SK-N-SH treated with all-trans-retinoic acid at 6 μM for 48 hours (cell line): ENCODE results near the gene RPRD1B.
"Not testable (repeated sequence)": the region's sequence is repeated elsewhere in the genome, so short reads cannot be mapped to it uniquely, and the experiment has no call there.

ENCODE experiments used
- ATAC-seq: fragments of 200-7000 bp; cut with Tn5 transposase; 3 replicates; pipeline ENCODE4 v1.9.1; 2020; ENCODE audit warnings: mild to moderate bottlenecking, moderate library complexity
- ARNTL ChIP-seq: fragments of 450-650 bp; formaldehyde crosslinking; IDR thresholded peaks from 2 replicates; pipeline ENCODE4 v1.5.0; 2020; ENCODE audit warnings: low read depth, mild to moderate bottlenecking, moderate library complexity, borderline replicate concordance
- BACH2 ChIP-seq: fragments of 250-450 bp; sonication (Bioruptor Pico); IDR thresholded peaks from 2 replicates; pipeline ENCODE4 v1.9.0; 2021; ENCODE audit warnings: mild to moderate bottlenecking, borderline replicate concordance
- CREB5 ChIP-seq: fragments of 250-450 bp; sonication (Bioruptor Pico); IDR thresholded peaks from 2 replicates; pipeline ENCODE4 v1.5.1; 2020; ENCODE audit warnings: low read depth, mild to moderate bottlenecking, moderate library complexity
- ESRRG ChIP-seq: fragments of 250-450 bp; sonication (Bioruptor Pico); IDR thresholded peaks from 2 replicates; pipeline ENCODE4 v1.6.1; 2021; ENCODE audit warnings: mild to moderate bottlenecking
- GLIS3 ChIP-seq: fragments of 250-450 bp; sonication (Bioruptor Pico); IDR thresholded peaks from 2 replicates; pipeline ENCODE4 v1.5.0; 2020; ENCODE audit warnings: mild to moderate bottlenecking, moderate library complexity
- ISL1 ChIP-seq: fragments of 250-450 bp; sonication (Bioruptor Pico); IDR thresholded peaks from 2 replicates; pipeline ENCODE4 v2.1.2; 2022; ENCODE audit warnings: mild to moderate bottlenecking, moderate library complexity
- OSR1 ChIP-seq: fragments of 250-450 bp; sonication (Bioruptor Pico); IDR thresholded peaks from 2 replicates; pipeline ENCODE4 v1.8.0; 2022; ENCODE audit warnings: moderate library complexity, mild to moderate bottlenecking, inconsistent platforms
- POU6F1 ChIP-seq: fragments of 250-450 bp; sonication (Bioruptor Pico); IDR thresholded peaks from 2 replicates; pipeline ENCODE4 v1.8.0; 2021; ENCODE audit warnings: low read depth, mild to moderate bottlenecking, moderate library complexity, borderline replicate concordance
- PPARA ChIP-seq: fragments of 250-450 bp; sonication (Bioruptor Pico); IDR thresholded peaks from 2 replicates; pipeline ENCODE4 v1.5.0; 2020; ENCODE audit warnings: mild to moderate bottlenecking, borderline replicate concordance
- RARB ChIP-seq: fragments of 250-450 bp; sonication (Bioruptor Pico); IDR thresholded peaks from 2 replicates; pipeline ENCODE4 v1.8.0; 2021; ENCODE audit warnings: mild to moderate bottlenecking, moderate library complexity
- SNAI2 ChIP-seq: fragments of 250-450 bp; sonication (Bioruptor Pico); IDR thresholded peaks from 2 replicates; pipeline ENCODE4 v1.5.0; 2020; ENCODE audit warnings: mild to moderate bottlenecking, moderate library complexity
- TCF4 ChIP-seq: fragments of 250-450 bp; sonication (Bioruptor Pico); IDR thresholded peaks from 2 replicates; pipeline ENCODE4 v1.8.0; 2021; ENCODE audit warnings: mild to moderate bottlenecking, moderate library complexity, borderline replicate concordance
- TOX ChIP-seq: fragments of 250-450 bp; sonication (Bioruptor Pico); IDR thresholded peaks from 2 replicates; pipeline ENCODE4 v1.8.0; 2021; ENCODE audit warnings: mild to moderate bottlenecking, moderate library complexity, borderline replicate concordance
- TSHZ2 ChIP-seq: fragments of 250-450 bp; sonication (Bioruptor Pico); IDR thresholded peaks from 2 replicates; pipeline ENCODE4 v1.5.0; 2020; ENCODE audit warnings: mild to moderate bottlenecking, moderate library complexity
- ZC3H10 ChIP-seq: fragments of 250-450 bp; sonication (Bioruptor Pico); IDR thresholded peaks from 2 replicates; pipeline ENCODE4 v1.5.1; 2021; ENCODE audit warnings: mild to moderate bottlenecking, moderate library complexity
- ZFP3 ChIP-seq: fragments of 250-450 bp; sonication (Bioruptor Pico); IDR thresholded peaks from 2 replicates; pipeline ENCODE4 v1.5.0; 2020; ENCODE audit warnings: mild to moderate bottlenecking, moderate library complexity
- ZFP30 ChIP-seq: fragments of 450-650 bp; formaldehyde crosslinking; IDR thresholded peaks from 2 replicates; pipeline ENCODE4 v1.5.0; 2022; ENCODE audit warnings: mild to moderate bottlenecking, moderate library complexity
- ZNF565 ChIP-seq: fragments of 450-650 bp; formaldehyde crosslinking; conservative IDR thresholded peaks from 2 replicates; pipeline ENCODE4 v1.5.0; 2020; ENCODE audit warnings: low read depth, mild to moderate bottlenecking, moderate library complexity
- ZNF70 ChIP-seq: fragments of 450-650 bp; formaldehyde crosslinking; IDR thresholded peaks from 2 replicates; pipeline ENCODE4 v1.5.0; 2020; ENCODE audit warnings: mild to moderate bottlenecking, moderate library complexity
- ZNF8 ChIP-seq: fragments of 450-650 bp; formaldehyde crosslinking; IDR thresholded peaks from 2 replicates; pipeline ENCODE4 v1.5.0; 2020; ENCODE audit warnings: mild to moderate bottlenecking, moderate library complexity
- TF ChIP-seq, protein P1 (sequence below): fragments of 250-450 bp; sonication (Bioruptor Pico); IDR thresholded peaks from 2 replicates; pipeline ENCODE4 v1.5.1; 2021; ENCODE audit warnings: mild to moderate bottlenecking, moderate library complexity
- TF ChIP-seq, protein P2 (sequence below): fragments of 250-450 bp; sonication (Bioruptor Pico); IDR thresholded peaks from 2 replicates; pipeline ENCODE4 v1.8.0; 2020; ENCODE audit warnings: mild to moderate bottlenecking, moderate library complexity, borderline replicate concordance

RPRD1B gene

DNA sequence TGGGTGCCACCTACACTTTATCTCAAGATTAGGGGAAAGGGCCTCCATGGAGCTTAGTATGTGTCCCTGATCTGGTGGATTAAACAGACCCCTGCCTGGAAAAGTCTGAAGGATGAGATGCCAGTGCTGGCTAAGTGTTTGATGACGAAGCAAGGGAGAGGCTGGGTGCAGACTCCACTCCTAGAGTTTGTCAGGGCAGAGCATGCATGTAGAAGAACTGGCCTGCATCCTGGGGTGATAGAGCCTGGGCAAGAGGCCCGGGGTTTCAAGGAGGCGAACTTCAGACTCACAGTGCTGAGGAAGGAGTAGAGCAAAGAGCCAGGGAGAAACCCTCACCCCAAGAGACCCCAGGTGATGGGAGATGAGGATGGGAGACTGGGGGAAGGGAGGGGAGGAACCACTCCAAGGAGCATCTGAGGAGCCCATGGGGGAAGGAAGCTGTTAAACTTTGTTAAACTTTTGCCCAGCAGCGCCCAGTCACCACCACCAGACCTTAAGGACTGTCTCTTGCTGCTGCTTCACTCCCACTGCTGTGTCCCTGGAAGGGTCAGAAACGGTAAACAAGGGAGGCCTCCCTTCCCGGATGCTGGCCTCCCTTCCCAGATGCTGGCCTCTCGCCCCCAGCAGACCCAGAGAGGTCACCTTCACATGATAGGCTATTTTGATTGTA is 61.6 kb downstream of the RPRD1B start (continued):
- TF ChIP-seq POU6F1 (CRISPR knock-in tag), result no peak
- no peak for TF ChIP-seq ESRRG (CRISPR knock-in tag)
- TF ChIP-seq, protein P1, sequence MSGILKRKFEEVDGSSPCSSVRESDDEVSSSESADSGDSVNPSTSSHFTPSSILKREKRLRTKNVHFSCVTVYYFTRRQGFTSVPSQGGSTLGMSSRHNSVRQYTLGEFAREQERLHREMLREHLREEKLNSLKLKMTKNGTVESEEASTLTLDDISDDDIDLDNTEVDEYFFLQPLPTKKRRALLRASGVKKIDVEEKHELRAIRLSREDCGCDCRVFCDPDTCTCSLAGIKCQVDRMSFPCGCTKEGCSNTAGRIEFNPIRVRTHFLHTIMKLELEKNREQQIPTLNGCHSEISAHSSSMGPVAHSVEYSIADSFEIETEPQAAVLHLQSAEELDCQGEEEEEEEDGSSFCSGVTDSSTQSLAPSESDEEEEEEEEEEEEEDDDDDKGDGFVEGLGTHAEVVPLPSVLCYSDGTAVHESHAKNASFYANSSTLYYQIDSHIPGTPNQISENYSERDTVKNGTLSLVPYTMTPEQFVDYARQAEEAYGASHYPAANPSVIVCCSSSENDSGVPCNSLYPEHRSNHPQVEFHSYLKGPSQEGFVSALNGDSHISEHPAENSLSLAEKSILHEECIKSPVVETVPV, result no peak
- no peak for TF ChIP-seq RARB (CRISPR knock-in tag)
- TF ChIP-seq ZFP3 (CRISPR knock-in tag), result no peak
- TF ChIP-seq ZFP30 (CRISPR knock-in tag), result no peak
- TF ChIP-seq, all 23 proteins: peak for 0

DNA sequence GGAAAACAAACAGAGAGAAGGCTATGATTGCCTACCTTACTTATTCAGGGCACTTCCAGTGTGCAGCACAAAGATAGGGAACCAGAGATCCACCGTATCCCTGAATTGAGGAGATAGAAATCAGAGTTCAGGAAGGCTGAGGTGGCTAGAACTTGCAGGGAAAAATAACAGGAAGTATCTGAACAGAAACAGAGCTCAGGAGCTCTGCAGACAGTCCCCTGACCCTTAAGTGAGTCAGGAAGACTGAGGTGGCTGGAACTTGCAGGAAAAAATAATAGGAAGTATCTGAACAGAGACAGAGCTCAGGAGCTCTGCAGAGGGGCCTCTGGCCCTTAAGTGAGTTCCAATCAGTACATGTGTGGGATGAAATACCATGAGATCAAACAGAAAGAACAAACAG is 65.4 kb downstream of the RPRD1B start:
- TF ChIP-seq RARB (CRISPR knock-in tag), result no peak
- TF ChIP-seq OSR1, result no peak
- TF ChIP-seq ZNF565 (CRISPR knock-in tag), result no peak
- no peak for TF ChIP-seq ZNF8 (CRISPR knock-in tag)
- TF ChIP-seq BACH2 (CRISPR knock-in tag), result no peak
- no peak for TF ChIP-seq TCF4
- TF ChIP-seq GLIS3 (CRISPR knock-in tag), result no peak
- TF ChIP-seq ZC3H10, result no peak
- TF ChIP-seq POU6F1 (CRISPR knock-in tag), result no peak
- no peak for TF ChIP-seq ISL1 (CRISPR knock-in tag)
- TF ChIP-seq TOX, result no peak
- TF ChIP-seq ARNTL (CRISPR knock-in tag), result no peak
- TF ChIP-seq ESRRG (CRISPR knock-in tag), result no peak
- TF ChIP-seq, all 23 proteins: peak for 0
- ATAC-seq, result no peak

DNA sequence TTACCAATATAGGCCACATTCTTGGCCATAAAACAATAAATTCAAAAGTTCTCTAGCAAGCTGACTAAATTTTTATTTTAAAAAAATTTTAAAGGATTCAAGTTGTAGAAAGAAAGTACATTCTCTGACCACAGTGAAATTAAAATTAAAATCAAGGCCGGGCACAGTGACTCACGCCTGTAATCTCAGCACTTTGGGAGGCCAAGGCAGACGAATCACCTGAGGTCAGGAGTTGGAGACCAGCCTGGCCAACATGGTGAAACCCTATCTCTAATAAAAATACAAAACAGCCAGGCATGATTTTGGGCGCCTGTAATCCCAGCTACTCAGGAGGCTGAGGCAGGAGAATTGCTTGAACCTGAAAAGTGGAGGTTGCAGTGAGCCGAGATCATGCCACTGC is 68.7 kb downstream of the RPRD1B start:
- ATAC-seq, result not testable (repeated sequence)

GRCh38 chr20:38104285-38104684 is 70.7 kb downstream of the RPRD1B start:
- ATAC-seq, result no peak
- TF ChIP-seq, protein P1, result no peak
- TF ChIP-seq PPARA (no peak), TSHZ2 (no peak), RARB (CRISPR knock-in tag) (no peak), CREB5 (CRISPR knock-in tag) (no peak), ZNF565 (CRISPR knock-in tag) (no peak), ZNF70 (no peak), ZC3H10 (no peak), TCF4 (no peak), TOX (no peak), ARNTL (CRISPR knock-in tag) (no peak), GLIS3 (CRISPR knock-in tag) (no peak), ZFP3 (CRISPR knock-in tag) (no peak), ZNF8 (CRISPR knock-in tag) (no peak), OSR1 (no peak), SNAI2 (CRISPR knock-in tag) (no peak), ISL1 (CRISPR knock-in tag) (no peak), ZFP30 (CRISPR knock-in tag) (no peak), ESRRG (CRISPR knock-in tag) (no peak)
- TF ChIP-seq, protein P2, sequence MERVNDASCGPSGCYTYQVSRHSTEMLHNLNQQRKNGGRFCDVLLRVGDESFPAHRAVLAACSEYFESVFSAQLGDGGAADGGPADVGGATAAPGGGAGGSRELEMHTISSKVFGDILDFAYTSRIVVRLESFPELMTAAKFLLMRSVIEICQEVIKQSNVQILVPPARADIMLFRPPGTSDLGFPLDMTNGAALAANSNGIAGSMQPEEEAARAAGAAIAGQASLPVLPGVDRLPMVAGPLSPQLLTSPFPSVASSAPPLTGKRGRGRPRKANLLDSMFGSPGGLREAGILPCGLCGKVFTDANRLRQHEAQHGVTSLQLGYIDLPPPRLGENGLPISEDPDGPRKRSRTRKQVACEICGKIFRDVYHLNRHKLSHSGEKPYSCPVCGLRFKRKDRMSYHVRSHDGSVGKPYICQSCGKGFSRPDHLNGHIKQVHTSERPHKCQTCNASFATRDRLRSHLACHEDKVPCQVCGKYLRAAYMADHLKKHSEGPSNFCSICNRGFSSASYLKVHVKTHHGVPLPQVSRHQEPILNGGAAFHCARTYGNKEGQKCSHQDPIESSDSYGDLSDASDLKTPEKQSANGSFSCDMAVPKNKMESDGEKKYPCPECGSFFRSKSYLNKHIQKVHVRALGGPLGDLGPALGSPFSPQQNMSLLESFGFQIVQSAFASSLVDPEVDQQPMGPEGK (CRISPR knock-in tag), result no peak
